Stimulated activated CD8-positive, alpha-beta memory T cell treated with anti-CD3 and anti-CD28 coated beads, Interleukin-15, amount 100 ng/mL, for 4 hours (primary cell): ENCODE data around the gene PIN1.
"Not testable (repeated sequence)": the region's sequence is repeated elsewhere in the genome, so short reads cannot be mapped to it uniquely, and the experiment has no call there.

Source experiments
- DNase-seq, 2 donors: peaks; one replicate each; pipeline ENCODE4 v3.0.0-alpha.2; 2020; ENCODE audit warnings: low read depth in 2 of 2

Gene PIN1

DNA sequence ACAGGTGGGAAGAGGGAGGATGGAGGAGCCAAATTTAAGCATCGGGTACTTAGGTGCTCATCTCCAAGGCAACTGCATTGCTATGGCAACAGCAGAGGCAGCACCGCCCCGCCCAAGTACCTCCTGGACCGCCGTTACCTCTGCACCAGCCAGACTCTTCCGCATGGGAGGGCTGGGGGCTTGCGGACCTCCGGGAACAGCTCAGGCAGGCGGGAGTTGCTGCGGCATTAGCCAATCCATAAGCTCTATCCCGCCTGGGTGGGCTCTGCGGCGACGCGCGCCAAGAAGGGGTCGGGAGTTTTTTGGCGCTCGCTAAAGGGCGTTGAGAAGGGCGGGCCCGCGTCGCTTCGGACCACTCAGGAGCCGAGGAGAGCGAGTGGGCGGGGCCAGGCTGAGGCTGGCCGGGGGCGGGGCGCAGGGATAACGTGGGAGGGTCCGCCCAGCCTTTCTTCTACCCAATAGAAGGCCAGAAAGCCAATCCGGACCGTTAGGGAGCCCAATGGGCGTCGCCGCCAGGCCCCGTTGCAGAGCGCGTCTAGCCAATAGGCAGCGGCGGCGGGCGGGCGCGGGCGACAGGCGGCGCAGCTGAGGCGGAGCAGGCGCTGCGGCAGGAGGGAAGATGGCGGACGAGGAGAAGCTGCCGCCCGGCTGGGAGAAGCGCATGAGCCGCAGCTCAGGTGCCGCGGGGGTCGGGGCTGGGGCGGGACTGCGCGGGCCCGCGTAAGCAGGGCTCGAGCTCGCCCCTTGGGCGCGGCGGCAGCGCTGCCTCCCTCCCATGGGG lies at the start of gene PIN1:
TSS of gene PIN1 (plus strand) at position 593 of the 781 bp plus-strand sequence. CDS start at position 620, 27 bp downstream.
- peak; percentile 98 to 99 for DNase-seq

DNA sequence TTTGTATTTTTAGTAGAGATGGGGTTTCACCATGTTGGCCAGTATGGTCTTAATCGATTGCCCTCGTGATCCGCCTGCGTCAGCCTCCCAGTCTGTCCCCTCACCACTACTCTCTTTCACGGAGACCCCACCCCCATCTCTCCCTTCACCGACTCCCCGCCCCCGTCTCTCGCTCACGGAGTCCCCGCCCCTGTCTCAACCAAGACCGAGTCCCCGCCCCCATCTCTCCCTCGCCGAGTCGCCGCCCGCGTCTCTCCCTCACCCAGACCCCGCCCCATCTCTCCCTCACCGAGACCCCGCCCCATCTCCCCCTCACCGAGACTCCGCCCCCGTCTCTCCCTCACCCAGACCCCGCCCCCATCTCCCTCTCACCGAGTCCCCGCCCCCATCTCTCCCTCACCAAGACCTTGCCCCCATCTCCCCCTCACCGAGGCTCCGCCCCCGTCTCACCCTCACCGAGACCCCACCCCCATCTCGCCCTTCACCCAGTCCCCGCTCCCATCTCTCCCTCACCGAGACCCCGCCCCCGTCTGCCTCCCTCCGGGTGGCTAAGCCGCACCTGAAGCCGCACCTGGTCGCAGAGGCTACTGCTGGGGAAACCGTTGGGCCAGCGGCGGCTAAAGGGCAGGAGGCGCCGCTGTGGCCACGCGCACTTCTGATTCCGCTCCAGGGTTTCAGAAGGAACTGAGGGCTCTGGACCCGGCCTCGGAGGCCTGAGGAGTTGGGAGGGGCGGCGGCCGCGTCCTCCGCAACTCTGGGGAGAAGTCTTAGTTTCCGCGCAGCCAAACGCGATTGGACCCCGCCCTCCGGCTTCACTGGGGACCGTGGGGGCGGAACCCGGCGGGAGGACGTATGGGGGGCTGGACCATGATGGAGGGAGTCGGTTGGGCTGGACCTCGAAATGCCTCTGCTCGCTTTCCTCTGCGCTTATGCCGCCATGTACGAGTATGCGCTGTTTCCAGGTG lies 49.5 kb upstream of the PIN1 start:
- peak; percentile 90 to 97 for DNase-seq

DNA sequence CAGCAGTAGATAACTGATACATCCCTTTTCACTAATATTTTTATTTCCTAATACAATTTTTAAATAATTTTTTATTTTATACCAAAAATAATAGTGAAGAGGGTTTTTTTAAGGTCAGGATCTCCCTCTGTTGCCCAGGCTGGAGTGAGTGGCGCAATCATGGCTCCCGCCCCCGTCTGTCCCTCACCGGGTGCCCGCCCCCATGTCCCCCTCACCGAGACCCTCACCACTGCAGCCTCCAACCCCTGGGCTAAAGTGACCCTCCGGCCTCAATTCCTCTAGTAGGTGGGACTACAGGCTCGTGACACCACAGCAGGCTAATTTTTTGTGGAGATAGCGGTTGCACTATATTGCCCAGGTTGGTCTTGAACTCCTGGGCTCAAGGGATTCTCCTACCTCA lies 48.8 kb upstream of the PIN1 start:
- no peak for DNase-seq

DNA sequence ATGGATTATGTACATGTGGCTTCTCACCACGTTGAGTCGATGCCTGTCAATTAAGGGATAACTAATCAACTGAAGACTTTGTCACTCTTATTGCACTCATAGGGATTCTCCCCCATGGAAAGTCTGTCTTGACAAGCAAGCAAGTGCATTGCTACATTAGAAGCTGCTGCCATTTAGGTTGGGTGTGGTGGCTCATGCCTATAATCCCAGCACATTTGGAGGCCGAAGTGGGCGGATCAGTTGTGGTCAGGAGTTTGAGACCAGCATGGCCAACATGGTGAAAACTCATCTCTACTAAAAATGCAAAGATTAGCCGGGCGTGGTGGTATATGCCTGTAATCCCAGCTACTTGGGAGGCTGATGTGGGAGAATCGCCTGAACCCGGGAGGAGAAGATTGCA lies 48.3 kb upstream of the PIN1 start:
- DNase-seq = no peak

DNA sequence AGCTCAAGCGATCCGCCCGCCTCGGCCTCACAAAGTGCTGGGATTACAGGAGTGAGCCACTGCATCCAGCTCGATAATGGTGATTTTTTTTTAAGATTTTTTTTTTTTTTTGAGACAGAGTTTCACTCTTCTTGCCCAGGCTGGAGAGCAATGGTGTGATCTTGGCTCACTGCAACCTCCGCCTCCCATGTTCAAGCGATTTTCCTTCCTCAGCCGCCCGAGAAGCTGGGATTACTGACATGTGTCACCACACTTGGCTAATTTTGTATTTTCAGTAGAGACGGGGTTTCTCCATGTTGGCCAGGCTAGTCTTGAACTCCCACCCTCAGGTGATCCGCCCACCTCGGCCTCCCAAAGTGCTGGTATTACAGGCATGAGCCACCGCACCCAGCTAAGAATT lies 46.5 kb upstream of the PIN1 start:
- DNase-seq = not testable (repeated sequence)

DNA sequence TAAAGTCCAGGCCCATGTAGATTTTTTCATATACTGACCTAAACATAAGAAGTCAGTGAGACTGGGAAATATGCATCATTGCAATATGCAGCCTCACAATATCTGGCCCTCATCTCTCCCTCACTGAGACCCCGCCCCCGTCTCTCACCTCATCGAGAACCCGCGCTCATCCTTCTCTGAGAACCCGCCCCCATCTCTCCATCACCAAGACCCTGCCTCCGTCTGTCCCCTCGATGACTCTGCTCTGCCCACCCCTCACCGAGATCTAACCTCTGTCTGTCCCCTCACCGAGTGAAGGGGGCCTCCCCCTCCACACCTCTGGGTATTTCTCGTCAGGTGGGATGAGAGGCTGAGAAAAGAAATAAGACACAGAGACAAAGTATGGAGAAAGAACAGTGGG lies 46.1 kb upstream of the PIN1 start:
- no peak for DNase-seq

DNA sequence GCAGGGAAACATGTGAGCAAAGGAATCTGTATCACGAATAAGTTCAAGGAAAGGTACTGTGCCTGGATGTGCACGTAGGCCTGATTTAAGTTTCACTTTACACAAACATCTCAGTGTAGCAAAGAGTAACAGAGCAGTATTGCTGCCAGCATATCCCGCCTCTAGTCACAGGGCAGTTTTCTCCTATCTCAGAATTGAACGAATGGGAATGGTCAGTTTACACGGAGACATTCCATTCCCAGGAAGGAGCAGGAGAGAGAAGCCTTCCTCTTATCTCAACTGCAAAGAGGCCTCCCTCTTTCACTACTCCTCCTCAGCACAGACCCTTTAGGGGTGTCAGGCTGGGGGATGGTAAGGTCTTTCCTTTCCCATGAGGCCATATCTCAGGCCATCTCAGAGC lies 45.5 kb upstream of the PIN1 start:
- DNase-seq = not testable (repeated sequence)

DNA sequence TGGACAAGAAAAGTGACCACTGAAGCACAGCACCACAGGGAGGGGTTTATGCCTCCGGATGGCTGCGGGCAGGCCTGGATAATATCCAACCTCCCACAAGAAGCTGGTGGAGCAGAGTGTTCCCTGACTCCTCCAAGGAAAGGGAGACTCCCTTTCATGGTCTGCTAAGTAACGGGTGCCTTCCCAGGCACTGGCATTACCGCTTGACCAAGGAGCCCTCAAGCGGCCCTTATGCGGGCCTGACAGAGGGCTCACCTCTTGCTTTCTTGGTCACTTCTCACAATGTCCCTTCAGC lies 44.1 kb upstream of the PIN1 start:
- DNase-seq = not testable (repeated sequence)

DNA sequence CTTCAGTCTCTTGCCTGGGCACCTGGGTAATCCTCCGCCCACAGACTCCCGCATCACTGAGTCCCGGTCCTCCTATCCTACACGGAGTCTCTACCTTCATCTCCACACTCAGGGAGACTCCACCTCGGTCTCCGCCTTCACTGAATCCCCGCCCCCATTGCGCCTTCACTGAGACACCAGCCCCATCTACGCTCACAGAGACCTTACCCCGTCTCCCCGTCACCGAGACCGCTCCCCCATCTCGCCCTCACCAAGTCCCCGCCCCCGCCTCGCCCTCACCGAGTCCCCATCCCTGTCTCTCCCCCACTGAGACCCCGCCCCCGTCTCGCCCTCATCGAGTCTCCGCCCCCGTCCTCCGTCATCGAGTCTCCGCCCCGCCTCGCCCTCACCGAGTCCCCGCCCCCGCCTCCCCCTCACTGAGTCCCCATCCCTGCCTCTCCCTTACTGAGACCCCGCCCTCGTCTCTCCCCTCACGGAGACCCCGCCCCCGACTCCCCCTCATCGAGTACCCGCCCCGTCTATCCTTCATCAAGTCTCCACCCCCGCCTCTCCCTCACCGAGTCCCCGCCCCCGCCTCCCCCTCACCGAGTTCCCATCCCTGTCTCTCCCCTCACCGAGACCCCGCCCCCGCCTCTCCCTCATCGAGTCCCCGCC lies 43.4 kb upstream of the PIN1 start:
- peak; percentile 88 to 96 for DNase-seq

DNA sequence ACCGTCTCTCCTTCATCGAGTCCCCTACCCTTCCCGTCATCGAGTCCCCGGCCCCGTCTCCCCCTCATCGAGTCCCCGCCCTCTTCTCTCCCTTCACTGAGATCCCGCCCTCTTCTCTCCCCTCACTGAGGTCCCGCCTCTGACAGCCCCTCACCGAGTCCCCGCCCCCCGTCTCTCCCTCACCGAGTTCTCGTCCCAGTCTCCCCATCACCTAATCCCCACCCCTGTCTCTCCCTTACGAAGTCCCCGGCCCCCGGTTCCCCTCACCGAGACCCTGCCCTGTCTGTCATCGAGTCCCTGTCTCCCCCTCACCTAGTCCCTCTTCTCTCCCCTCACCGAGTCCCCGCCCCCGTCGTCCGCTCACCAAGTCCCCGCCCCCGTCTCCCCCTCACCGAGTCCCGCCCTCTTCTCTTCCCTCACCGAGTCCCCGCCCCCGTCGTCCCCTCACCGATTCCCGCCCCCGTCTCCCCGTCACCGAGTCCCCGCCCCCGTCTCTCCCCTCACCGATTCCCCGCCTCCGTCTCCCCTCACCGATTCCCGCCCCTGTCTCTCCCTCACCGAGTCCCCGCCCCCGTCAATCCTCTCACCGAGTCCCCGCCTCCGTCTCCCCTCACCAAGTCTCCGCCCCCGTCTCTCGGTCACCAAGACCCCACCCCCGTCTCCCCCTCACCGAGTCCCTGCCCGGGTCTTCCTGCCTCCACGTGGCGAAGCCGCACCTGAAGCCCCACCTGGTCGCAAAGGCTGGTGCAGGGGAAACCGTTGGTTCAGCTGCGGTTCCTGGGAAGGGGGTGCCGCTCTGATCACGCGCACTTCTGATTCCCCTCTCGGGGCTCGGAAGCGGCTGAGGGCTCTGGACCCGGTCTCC lies 42.7 kb upstream of the PIN1 start:
- DNase-seq = peak; percentile 84 to 92

DNA sequence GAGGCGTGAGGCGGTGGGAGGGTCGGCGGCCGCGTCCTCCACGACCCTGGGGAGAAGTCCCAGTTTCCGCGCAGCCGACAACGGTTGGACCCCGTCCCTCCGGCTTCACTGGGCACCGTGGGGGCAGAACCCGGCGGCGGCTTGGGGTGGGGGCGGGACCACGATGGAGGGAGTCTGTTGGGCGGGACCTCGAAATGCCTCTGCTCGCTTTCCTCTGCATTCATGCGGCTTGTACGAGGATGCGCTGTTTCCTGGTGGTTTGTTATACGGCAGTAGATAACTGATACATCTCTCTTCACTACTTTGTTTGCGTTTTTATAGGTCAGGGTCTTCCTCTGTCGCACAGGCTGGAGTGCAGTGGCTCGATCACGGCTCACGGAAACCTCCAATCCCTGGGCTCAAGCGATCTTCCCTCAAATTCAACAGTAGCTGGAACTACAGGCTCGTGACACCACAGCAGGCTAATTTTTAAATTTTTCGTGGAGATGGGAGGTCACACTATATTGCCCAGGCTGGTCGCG lies 42.0 kb upstream of the PIN1 start:
- peak; percentile 48 to 58 for DNase-seq

DNA sequence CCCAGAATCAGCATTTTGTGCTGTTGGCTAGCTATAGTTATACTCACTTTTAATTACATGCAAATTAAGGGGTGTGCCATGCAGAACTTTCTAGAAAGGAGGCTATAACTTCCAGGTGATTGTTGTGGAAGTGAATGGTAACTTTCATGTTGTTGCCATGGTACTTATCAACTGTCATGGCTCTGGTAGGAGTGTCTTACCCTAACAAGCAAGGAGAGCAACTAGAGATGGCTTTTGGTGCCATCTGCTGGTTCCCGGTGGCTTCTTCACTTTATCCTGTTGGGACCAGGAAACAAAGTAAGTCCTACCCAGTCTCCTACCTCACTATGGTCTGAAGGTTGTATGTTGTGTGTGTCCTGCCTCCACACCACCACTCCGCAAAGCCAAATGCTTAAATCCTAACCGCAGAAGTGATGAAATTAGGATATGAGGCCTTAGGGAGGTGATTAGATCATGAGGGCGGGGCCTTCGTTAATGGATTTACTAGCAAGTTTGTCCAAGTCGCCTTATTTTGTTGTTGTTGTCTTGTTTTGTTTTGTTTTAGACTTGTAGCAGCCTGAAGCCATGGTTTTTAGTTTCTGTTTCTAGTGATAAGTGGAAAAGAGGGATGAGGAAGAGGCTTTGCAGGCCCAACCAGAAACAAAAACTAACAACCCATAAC lies 38.9 kb upstream of the PIN1 start:
- peak; percentile 60 to 77 for DNase-seq

DNA sequence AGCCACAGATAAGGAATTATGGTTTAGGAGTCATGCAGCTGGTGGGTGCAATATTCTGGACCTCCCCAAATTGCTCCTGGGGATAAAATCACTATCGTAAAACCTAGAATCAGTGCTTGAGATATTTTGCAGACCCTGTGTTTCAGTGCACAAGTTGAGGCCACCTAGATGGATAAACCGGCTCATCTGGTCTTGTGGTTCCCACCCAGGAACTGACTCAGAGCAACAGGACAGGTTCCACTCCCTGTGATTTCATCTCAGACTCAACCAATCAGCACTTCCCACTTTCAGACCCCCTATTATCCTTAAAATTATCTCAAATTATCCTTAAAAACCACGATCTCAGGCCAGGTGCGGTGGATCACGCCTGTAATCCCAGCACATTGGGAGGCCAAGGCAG lies 37.2 kb upstream of the PIN1 start:
- no peak for DNase-seq

DNA sequence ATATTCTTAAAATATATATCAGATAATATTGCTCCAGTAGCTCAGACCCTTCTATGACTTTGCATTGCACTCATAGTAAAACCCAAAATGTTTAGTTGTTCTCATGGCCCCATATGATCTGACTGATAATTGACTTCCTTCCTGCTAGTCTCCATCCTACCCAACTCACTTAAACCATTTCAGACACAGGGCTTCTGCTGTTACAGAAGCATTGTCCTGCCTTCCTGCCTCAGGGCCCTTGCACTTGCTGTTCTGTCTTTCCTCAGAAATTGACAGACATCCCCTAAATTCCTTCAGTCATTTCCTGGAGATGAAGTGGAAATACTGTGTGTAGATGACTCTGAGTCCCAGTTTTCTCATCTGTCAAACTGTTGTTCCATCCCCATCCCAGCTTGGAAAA lies 36.0 kb upstream of the PIN1 start:
- no peak for DNase-seq

DNA sequence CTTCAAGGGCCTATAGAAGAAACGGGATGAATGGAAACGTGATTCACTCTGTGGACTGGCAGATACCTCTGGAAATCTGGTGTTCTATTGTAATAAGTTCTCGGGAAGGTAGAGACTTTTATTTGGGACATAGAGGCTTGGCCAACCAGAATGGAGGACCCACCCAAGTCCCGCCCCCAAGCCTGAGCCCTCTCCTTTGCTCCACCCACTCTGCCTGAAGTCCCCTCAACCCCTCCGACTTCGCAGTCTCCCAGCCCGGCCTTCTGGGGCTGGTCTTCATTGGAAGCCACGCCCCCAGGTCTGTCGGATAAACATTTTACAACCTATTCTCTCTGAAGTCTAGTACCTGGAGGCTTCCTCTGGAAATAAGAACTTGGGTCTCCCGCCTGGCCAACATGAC lies 33.1 kb upstream of the PIN1 start:
- no peak for DNase-seq

DNA sequence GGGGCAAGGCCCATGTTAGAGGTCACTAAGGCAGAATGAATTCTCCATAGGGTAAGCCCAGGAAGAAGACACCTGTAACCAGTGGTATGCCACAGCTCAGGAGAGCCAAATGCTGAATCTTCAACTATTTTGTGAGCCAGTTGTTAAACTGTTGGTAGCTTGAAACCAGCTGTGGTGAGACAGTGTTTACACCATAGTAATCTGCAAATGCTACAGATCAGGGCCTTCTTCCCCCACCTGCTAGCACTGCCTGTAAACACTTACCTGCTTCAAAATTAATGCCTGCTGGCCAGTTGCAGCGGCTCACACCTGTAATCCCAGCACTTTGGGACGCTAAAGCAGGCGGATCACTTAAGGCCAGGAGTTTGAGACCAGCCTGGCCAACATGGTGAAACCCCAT lies 28.3 kb upstream of the PIN1 start:
- no peak for DNase-seq

DNA sequence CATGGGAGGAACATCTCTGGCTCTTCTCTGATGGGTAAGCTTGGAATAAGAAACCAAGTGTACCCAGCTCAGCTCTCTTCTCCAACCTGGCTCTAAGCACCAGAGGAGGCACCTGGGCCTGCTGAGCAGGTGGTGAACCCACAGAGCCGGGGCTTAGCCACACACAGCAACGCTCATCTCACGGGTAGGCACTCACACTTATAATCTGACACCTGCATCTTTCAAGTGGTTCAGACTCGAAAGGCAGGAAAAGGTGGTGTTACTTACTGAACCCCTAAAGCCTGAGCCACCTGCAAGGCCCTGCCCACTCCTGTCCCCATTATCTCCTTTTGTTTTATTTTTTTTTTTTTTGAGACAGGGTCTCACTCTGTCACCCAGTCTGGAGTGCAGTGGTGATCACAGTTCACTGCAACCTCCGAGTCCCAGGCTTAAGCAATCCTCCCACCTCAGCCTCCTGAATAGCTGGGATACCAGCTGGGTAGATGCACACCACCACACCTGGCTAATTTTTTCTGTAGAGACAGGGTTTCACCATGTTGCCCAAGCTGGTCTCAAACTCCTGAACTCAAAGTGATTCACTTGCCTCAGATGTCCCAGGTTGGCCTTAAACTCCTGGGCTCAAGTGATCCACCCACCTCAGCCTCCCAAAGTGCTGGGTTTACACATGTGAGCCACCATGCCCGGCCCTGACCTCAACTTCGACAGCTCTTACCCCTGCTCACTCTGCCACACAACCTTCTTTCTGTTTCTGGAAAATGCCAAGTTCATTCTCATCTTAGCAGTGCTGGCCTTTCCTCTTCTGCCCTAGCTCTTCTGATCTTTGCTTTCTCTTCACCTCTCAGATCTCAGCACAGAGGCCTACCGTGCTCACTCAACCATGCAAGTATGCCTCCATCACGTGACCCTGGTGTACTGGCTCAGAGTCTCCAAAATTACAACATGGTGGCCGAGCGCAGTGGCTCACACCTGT lies 26.0 kb upstream of the PIN1 start:
- no peak for DNase-seq

DNA sequence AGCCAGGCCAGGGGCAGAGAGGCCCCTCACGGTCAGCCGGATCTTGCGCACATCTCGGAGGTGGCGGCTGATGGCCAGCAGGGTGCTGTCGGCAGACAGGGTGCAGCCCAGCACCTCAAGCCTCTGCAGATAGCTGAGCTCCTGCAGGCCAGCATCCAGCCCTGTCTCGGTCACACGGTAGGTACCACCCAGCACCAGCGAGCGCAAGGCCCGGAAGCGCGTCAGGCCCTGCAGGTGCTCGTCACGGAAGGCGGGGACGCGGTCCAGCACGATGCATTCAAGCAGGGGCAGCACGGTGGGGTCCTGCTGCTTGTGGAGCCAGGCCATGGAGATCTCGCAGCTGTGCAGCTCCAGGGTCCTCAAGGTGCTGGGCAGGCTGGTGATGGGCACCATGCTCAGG lies 24.0 kb upstream of the PIN1 start:
- no peak for DNase-seq

DNA sequence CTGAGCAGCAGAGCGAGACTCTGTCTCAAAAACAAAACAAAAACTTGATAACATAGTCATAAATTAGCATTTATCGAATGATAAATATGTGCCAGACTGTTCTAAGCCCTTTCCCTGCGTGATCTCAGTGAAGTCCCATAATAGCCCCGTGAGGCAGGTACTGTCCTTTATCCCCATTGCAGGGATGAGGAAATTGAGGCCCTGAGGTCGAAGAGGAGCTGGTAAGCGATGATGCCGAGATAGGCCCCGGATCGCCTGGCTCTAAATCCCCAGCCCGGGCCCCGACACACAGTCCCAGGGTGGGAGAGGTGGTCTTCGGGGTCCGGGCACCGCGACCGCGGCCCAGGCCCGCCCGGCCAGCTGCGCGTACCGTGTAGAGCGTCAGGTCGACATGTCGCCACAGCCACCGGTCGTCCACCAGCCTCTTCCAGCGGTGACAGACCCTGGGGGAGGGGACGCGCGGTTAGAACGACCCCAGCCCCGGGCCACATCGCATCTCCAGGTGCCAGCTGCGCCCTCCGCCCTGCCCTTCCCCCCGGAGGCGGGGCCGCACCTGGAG lies 16.9 kb upstream of the PIN1 start:
- DNase-seq = no peak
